A549 (cell line): Measurements from ENCODE around the gene PMS1. TPM values are rescaled to one million over a fixed set of nuclear protein-coding genes. Genes with fewer than 3 reads are reported as not detected.

ENCODE experiments used
- ATAC-seq, 2 experiments: fragments of 200-7000 bp in 1 of 2; fragments of >200 bp in 1 of 2; cut with Nextera tagmentation in 1 of 2; cut with Tn5 transposase in 1 of 2; 3 replicates each; pipeline versions ENCODE4 v1.8.0 to v1.9.1; 2018 to 2020; ENCODE audit warnings: mild to moderate bottlenecking in 1 of 2, moderate library complexity in 1 of 2
- CTCF ChIA-PET: fragments of 300-600 bp; sonication (Branson Sonifier 250); formaldehyde crosslinking; extraction: SDS; loops from one replicate; lab custom pipeline; 2021; ENCODE audit warnings: antibody characterized with exemption, inconsistent platforms; lab: Yijun Ruan, JAX
- POLR2A ChIA-PET: fragments of 350-600 bp; formaldehyde crosslinking; extraction: SDS; loops from one replicate; lab custom pipeline; 2021; ENCODE audit warnings: antibody characterized with exemption, inconsistent platforms; lab: Yijun Ruan, JAX
- DNase-seq, 2 experiments: peaks; one replicate each; pipeline versions ENCODE4 v3.0.0 to v3.0.0-alpha.2; 2011 to 2016; ENCODE audit warnings: low read depth in 1 of 2, low spot score in 1 of 2
- FAIRE-seq: peaks from 2 replicates; lab custom pipeline; 2011; peaks lifted over from hg19 to GRCh38; lab: Jason Lieb, UNC
- H3K27ac ChIP-seq, 2 experiments: fragments of >200 bp; sonication (Bioruptor Twin); formaldehyde crosslinking; 3 replicates each; pipeline ENCODE4 v1.5.1; 2016 to 2017
- H3K4me1 ChIP-seq: fragments of >200 bp; sonication (Bioruptor Twin); formaldehyde crosslinking; 3 replicates; pipeline ENCODE4 v1.6.1; 2016
- H3K4me2 ChIP-seq: fragments of >200 bp; sonication (Bioruptor Twin); formaldehyde crosslinking; 3 replicates; pipeline ENCODE4 v1.6.1; 2016
- H3K4me3 ChIP-seq: fragments of >200 bp; sonication (Bioruptor Twin); formaldehyde crosslinking; 3 replicates; pipeline ENCODE4 v1.5.1; 2016
- H3K9me3 ChIP-seq: fragments of >200 bp; sonication (Bioruptor Twin); formaldehyde crosslinking; 3 replicates; pipeline ENCODE4 v1.6.1; 2016
- BCL3 ChIP-seq: fragments of >200 bp; sonication (Bioruptor Twin); formaldehyde crosslinking; IDR thresholded peaks from 3 replicates; pipeline ENCODE4 v1.6.1; 2016
- CBX2 ChIP-seq: fragments of 200-600 bp; sonication (generic); IDR thresholded peaks from 2 replicates; pipeline ENCODE4 v1.6.1; 2016; ENCODE audit warnings: low read depth, mild to moderate bottlenecking, borderline replicate concordance
- CHD4 ChIP-seq: fragments of 200-600 bp; sonication (generic); IDR thresholded peaks from 2 replicates; pipeline ENCODE4 v1.6.1; 2016; ENCODE audit warnings: antibody characterized with exemption, mild to moderate bottlenecking, borderline replicate concordance
- EP300 ChIP-seq, 2 experiments: fragments of >200 bp; sonication (Bioruptor Twin); formaldehyde crosslinking; IDR thresholded peaks; 2 replicates in 1 of 2; 3 replicates in 1 of 2; pipeline ENCODE4 v1.6.1; 2016 to 2017
- HEYL ChIP-seq: fragments of 250-450 bp; sonication (Bioruptor Pico); IDR thresholded peaks from 2 replicates; pipeline ENCODE4 v1.8.0; 2021; ENCODE audit warnings: mild to moderate bottlenecking, moderate library complexity
- HOXA7 ChIP-seq: fragments of 250-450 bp; sonication (Bioruptor Pico); IDR thresholded peaks from 2 replicates; pipeline ENCODE4 v1.5.0; 2020; ENCODE audit warnings: mild to moderate bottlenecking, moderate library complexity
- KDM1A ChIP-seq: fragments of 200-600 bp; sonication (generic); IDR thresholded peaks from 2 replicates; pipeline ENCODE4 v1.6.1; 2016; ENCODE audit warnings: low read depth, mild to moderate bottlenecking
- KDM5A ChIP-seq: fragments of 200-600 bp; sonication (generic); IDR thresholded peaks from 2 replicates; pipeline ENCODE4 v1.6.1; 2016; ENCODE audit warnings: antibody characterized with exemption, mild to moderate bottlenecking
- MAZ ChIP-seq: fragments of 150-350 bp; IDR thresholded peaks from 2 replicates; pipeline ENCODE4 v1.6.1; 2014; ENCODE audit warnings: antibody characterized with exemption, low read depth, low read length, borderline replicate concordance
- NFE2L2 ChIP-seq: fragments of 150-350 bp; conservative IDR thresholded peaks from 2 replicates; pipeline ENCODE4 v1.6.1; 2014; ENCODE audit warnings: low read length
- PBX3 ChIP-seq: IDR thresholded peaks from 2 replicates; pipeline ENCODE4 v1.6.1; 2012
- PHF8 ChIP-seq: fragments of 200-600 bp; sonication (generic); IDR thresholded peaks from 2 replicates; pipeline ENCODE4 v1.6.1; 2016; ENCODE audit warnings: low read depth, mild to moderate bottlenecking, antibody characterized with exemption, moderate library complexity, borderline replicate concordance
- RCOR1 ChIP-seq: fragments of 150-350 bp; IDR thresholded peaks from 2 replicates; pipeline ENCODE4 v1.6.1; 2014; ENCODE audit warnings: antibody characterized with exemption, low read length, low read depth
- REST ChIP-seq: fragments of 200-600 bp; sonication (generic); IDR thresholded peaks from 2 replicates; pipeline ENCODE4 v1.6.1; 2016; ENCODE audit warnings: antibody characterized with exemption, mild to moderate bottlenecking, moderate library complexity
- SMC3 ChIP-seq: fragments of >200 bp; sonication (Bioruptor Twin); formaldehyde crosslinking; IDR thresholded peaks from 3 replicates; pipeline ENCODE4 v1.6.1; 2018; ENCODE audit warnings: inconsistent platforms
- TP53 ChIP-seq: fragments of 250-450 bp; sonication (Bioruptor Pico); IDR thresholded peaks from 2 replicates; pipeline ENCODE4 v1.5.0; 2021; ENCODE audit warnings: mild to moderate bottlenecking, moderate library complexity
- ZC3H11A ChIP-seq: fragments of 450-650 bp; IDR thresholded peaks from 2 replicates; pipeline ENCODE4 v1.6.1; 2014; ENCODE audit warnings: antibody characterized with exemption, mild to moderate bottlenecking
- ZNF302 ChIP-seq: fragments of 250-450 bp; sonication (Bioruptor Pico); IDR thresholded peaks from 2 replicates; pipeline ENCODE4 v1.9.0; 2021; ENCODE audit warnings: inconsistent platforms, mild to moderate bottlenecking, moderate library complexity
- WGBS: methylation state at CpG from one replicate; pipeline ENCODE4 v1.1.6; 2017; ENCODE audit errors: missing lambda C conversion rate; 5-methylcytosine and 5-hydroxymethylcytosine counted together
- polyA plus RNA-seq, 4 experiments: library from polyadenylated mRNA; depleted of rRNA in 3 of 4; stranded (reverse); fragments of >200 nt; fragmentation: RNase III in 1 of 4; extraction: RNeasy Plus Mini Kit Qiagen cat#74134 plus additional on column Dnase treatment in 1 of 4; gene quantifications; 2 replicates in 3 of 4; 3 replicates in 1 of 4; pipeline ENCODE4 v1.2.3, GENCODE V29; 2011 to 2017

PMS1 gene
- polyA plus RNA-seq, 2 of the 4 experiments (the other 2 are of a cell fraction), result 16.1 to 28.9 TPM

- TF ChIP-seq CBX2 (no peak), HEYL (no peak), KDM1A (no peak), TP53 (no peak), KDM5A (no peak), PHF8 (no peak), PBX3 (no peak), NFE2L2 (no peak), HOXA7 (CRISPR knock-in tag) (no peak)
These were observed 34.2 kb downstream of the PMS1 start (continued) for GRCh38 chr2:189818249-189819038.

- no peak overlapping the region for H3K27ac ChIP-seq
- FAIRE-seq, result no peak
- CTCF ChIA-PET, result interaction anchor here (1.0 to 1.3 kb wide), 2 partner anchors 9 to 16 kb away, joined by 3 read pairs; no protein-coding TSS in a partner anchor
- TF ChIP-seq REST, result no peak
- no peak for TF ChIP-seq CHD4
- TF ChIP-seq ZC3H11A, result no peak
- no peak for TF ChIP-seq BCL3
- no peak for TF ChIP-seq SMC3
- TF ChIP-seq RCOR1, result no peak
- TF ChIP-seq ZNF302 (CRISPR knock-in tag), result no peak
- no peak for TF ChIP-seq EP300 (IDR thresholded peaks at IDR 0.05)
- no peak for TF ChIP-seq MAZ
- TF ChIP-seq KDM1A, result no peak
- TF ChIP-seq, all 56 proteins: peak for 0
- Histone ChIP-seq H3K4me1 (peaks cover under 1% of the 10 kb centered on the region; the same call in 2 of the 3 replicates), H3K9me3 (no peaks in the 10 kb centered on the region), H3K4me3 (no peak overlapping the region), H3K4me2 (no peak overlapping the region)
- POLR2A ChIA-PET, result no interaction called here
- 90% methylated on average over 1 of the region's 1 CpG for WGBS
- DNase-seq (no peak), ATAC-seq (no peak)
These were observed 35.1 kb downstream of the PMS1 start for GRCh38 chr2:189819297-189819704.
